Ishikawa (cell line): ENCODE measurements around the gene WDR70.

ENCODE experiments used
- EP300 ChIP-seq: IDR thresholded peaks from 2 replicates; pipeline ENCODE4 v1.6.1; 2012; ENCODE audit warnings: borderline replicate concordance
- FOXM1 ChIP-seq: IDR thresholded peaks from 2 replicates; pipeline ENCODE4 v1.6.1; 2012; ENCODE audit warnings: low read depth, borderline replicate concordance
- NFIC ChIP-seq: IDR thresholded peaks from 2 replicates; pipeline ENCODE4 v1.6.1; 2012
- RAD21 ChIP-seq: IDR thresholded peaks from 2 replicates; pipeline ENCODE4 v1.6.1; 2012; ENCODE audit warnings: low read depth
- TEAD4 ChIP-seq: IDR thresholded peaks from 2 replicates; pipeline ENCODE4 v1.6.1; 2012

DNA sequence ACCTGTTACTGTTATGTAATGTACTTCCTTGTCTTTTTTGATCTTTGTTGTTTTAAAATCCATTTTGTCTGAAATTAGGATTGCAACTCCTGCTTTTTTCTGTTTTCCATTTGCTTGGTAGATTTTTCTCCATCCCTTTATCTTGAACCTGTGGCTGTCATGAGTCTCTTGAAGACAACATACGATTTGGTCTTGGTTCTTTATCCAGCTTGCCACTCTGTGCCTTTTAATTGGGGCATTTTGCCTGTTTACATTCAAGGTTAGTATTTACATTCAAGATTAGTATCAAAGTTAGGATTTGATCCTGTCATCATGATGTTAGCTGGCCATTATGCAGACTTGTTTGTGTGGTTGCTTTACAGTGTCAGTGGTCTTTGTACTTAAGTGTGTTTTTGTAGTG is 304.0 kb downstream of the WDR70 start:
- TF ChIP-seq EP300 (no peak), FOXM1 (no peak), RAD21 (no peak), NFIC (no peak), TEAD4 (no peak)
